NCI-H1436 treated with DMSO at 0.1 percent for 48 hours (cell line): ENCODE measurements around the gene TOP1.
"Not testable (repeated sequence)": the region's sequence is repeated elsewhere in the genome, so short reads cannot be mapped to it uniquely, and the experiment has no call there.

Experiments used
- DNase-seq: peaks from one replicate; lab custom pipeline; 2025; lab: John Stamatoyannopoulos, UW

Gene TOP1

DNA sequence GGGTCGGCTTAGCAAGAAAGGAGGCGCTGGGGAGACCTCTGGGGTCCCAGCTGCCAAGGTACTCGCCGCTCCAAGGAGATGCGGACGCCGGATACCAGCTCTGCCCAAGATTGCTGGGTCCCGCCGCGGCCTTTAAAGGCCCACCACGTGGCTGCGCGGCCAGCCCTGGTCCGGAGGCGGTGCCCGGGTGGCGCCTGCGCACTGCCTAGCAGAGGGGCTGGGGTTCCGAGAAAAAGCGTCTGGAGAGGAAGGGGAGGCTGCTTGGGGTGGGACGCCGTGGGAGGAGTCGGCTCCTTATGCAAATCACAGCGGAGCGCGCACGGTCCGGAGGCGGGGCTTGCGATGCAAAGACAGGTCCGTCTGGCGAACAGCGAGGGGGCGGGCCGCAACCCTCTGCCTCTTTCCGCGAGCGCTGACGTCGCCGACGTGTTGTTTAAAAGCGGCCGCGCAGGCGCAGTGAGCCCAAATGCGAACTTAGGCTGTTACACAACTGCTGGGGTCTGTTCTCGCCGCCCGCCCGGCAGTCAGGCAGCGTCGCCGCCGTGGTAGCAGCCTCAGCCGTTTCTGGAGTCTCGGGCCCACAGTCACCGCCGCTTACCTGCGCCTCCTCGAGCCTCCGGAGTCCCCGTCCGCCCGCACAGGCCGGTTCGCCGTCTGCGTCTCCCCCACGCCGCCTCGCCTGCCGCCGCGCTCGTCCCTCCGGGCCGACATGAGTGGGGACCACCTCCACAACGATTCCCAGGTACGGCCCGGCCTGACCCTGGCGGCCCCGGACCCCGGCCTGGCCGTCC is at the start of gene TOP1:
TSS of gene TOP1 (plus strand) at position 464 of the 791 bp plus-strand sequence. CDS start at position 710, 246 bp downstream.
- DNase-seq, result peak; percentile 97

DNA sequence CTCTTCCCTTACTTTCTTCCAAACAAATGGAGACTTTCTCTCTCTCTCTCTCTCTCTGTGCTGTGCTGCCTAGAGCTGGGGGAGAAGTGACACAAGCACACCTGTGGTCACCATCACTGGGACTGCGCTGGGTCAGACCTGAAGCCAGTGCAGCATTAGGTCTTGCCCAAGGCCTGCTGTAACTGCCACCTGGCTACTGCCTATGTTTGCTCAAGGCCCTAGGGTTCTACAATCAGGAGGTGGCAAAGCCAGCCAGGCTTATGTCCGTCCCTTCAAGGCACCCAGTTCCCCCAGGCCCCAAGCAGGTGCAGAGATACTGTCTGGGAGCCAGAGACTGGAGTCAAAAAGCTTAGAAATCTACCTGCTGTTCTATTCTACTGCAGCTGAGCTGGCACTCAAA is 49.4 kb upstream of the TOP1 start:
- DNase-seq, result no peak

DNA sequence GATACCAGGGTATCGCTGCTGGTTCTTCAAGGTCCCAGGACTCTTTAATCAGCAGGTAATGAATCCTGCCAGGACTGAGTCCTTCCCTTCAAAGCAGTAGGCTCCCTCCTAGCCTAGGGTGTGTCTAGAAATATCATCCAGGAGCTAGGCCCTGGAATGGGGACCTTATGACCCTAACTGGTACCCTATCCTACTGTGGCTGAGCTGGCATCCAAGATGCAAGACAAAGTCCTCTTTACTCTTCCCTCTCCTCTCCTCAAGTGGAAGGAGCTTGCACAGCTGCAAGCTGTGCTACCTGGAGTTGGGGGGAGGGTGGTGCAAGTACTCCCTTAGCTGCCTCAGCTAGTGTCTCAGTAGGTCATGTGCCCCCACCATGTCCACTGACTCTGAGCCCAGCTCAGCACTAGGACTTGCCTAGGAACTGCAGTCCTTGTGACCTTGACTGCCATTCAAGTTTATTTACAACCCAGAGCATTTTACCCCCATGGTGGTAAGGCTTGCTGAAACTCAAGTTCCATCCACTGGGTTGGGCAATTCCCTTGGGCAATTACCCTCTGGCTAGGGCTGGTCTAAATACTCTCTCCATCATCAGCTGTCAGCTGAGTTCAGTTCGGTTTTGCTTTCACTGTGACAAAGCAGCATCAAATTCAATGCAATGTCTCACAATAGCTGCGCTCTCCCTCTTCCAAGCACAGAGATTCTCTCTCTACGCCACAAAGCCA is 48.4 kb upstream of the TOP1 start:
- DNase-seq, result no peak

DNA sequence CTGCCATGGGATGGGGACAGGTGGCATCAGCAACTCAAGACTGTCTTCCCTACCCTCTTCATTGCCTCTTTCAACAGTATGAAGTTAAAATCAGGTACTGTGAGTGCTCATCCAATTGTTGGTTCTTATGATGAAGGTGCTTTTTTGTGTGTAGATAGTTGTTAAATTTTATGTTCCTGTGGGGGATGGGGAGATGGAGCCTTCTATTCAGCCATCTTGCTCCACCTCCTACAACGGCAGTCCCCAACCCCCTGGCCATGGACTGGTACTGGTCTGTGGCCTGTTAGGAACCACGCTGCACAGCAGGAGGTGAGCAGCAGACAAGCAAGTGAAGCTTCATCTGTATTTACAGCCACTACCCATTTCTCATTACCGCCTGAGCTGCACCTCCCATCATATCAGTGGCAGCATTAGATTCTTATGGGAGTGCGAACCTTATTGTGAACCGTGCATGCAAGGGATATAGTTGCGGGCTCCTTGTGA is 47.8 kb upstream of the TOP1 start:
- DNase-seq, result no peak

DNA sequence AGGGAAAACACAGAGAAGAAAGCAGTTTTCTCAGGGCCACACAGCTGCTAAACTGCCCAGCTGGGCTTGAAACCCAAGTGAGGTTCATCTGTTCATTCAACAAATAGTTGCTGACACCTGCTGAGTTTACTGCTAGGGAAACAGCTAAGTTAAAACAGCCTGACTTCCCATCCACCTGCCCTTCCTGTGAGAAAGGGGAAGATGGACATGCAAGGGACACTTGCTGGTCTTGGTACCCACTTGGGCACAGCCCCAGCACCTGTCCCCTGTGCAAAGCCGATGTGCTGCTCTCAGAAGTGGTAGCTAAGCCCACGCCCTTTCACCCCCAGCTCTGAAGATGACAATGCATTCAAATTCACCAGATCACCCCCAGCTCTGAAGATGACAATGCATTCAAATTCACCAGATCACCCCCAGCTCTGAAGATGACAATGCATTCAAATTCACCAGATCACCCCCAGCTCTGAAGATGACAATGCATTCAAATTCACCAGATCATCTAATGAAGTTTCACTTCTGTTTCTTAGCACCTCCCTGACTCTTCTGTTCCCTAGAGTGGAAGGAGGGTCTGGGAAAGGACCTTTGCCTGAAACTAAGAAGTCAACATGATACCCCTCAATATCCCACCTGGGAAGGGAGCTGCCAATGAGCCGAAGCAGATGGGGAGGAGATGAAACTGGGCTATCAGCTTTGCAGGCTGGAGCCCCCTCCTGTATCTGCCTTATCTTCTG is 46.0 kb upstream of the TOP1 start:
- DNase-seq, result no peak

DNA sequence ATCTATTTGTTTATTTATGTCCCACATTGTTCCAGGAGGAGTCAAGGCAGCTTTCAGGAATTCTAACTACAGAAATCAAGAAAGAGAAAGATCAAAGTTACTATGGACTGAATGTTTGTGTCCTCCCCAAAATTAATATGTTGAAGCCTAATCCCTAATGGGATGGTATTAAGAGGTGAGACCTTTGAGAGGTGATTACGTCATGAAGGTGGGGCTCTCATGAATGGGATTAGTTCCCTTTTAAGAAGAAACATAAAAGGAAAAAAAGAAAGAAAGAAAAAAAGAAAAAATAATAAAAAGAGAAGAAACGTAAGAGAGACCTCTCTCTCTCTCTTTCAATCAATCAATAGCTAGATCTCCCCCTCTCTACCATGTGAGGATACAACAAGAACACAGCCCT is 44.7 kb upstream of the TOP1 start:
- DNase-seq, result no peak

DNA sequence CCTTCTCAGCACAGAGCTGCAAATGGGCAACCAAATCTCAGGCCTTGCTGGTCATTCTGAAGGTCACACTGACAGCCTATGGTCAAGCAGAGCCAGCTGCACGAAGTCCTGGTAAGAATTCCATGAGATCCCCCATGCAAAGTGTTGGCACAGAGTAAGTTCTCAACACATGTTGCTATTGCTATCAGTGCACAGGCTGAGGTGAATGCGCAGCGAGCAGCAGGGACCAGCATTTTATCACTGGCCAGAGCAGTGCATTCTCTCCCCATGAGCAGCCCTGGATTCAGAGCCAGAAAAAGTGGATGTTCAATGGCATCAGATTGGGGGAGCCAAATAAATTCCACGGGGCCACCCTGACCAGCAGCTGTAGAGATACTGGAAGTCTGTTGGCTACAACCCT is 44.1 kb upstream of the TOP1 start:
- DNase-seq, result no peak

DNA sequence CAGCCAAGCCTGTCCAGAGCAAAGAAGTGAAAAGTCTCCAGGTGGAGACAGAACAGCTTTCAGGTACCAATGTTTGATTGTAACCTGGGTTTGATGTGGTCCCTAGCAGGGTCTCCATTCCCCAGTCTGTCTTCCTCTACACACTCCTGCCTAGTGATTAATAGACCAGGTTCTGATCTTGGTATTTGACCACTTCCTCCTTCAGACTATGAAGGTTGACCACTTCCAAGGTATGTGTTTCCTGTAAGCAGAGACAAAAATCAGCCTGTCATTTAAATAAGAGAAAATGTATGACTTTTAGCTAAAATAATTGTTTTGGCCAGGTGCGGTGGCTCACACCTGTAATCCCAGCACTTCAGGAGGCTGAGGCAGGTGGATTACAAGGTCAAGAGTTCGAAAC is 41.8 kb upstream of the TOP1 start:
- DNase-seq, result no peak

DNA sequence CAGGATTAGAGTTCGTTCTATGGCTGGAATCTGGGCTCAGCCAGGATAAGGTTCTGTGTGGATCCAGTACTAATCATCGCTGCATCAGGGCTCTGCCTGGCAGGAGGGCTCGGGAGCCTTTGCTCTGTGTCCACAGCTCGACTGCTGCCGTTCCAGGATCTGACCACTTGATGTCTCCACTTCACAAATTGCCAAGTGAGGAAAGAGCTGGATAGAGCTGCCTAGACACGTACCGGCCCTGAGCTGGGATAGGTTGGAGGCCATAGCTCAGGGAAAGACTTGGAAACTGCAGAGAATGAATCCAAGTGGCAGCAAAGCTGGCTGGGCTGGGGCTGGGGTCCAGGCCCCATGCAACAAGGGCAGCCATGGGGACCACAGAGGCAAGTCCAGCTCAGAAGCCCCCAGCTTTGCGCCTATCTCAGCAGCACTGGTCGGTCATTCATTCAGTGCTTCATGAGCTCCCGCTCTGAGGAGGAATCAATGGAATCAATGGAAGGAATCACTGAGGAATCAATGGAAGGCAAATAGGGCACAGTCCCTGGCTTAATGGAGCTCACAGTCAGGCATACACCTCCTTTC is 38.0 kb upstream of the TOP1 start:
- DNase-seq, result peak; percentile 35

DNA sequence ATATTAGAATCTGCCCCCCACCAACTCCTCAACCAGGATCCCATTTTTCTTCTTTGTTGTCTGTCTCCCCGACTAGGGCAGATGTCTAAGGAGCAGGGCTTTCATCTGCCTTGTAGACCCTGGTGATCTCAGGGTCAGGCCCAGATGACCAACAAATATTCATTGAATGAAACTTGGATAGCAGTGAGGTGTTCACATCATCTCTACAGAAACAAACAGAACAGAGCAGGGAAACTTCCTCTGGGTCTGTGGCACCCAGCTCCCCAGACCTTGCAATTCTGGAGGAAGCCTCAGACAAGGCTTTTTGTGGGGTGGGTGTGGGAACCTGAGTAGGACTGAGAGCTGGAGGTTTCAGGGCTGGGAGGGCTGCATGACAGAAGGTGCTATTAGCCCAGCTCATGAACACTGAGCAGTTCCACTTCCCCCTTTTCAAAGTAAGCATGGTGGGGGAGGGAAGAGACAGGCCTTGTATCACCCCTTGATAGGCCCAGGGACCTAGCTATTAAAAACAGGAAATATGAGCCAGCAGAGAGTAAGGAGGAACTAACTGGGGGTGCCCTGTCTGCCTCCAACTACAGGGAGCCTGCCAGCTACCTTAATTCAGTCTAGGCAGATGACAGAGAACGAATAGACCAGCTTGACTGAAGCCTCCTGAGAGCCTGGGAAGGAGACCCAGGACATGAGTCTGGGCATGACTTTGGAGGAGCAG is 37.3 kb upstream of the TOP1 start:
- DNase-seq, result no peak

DNA sequence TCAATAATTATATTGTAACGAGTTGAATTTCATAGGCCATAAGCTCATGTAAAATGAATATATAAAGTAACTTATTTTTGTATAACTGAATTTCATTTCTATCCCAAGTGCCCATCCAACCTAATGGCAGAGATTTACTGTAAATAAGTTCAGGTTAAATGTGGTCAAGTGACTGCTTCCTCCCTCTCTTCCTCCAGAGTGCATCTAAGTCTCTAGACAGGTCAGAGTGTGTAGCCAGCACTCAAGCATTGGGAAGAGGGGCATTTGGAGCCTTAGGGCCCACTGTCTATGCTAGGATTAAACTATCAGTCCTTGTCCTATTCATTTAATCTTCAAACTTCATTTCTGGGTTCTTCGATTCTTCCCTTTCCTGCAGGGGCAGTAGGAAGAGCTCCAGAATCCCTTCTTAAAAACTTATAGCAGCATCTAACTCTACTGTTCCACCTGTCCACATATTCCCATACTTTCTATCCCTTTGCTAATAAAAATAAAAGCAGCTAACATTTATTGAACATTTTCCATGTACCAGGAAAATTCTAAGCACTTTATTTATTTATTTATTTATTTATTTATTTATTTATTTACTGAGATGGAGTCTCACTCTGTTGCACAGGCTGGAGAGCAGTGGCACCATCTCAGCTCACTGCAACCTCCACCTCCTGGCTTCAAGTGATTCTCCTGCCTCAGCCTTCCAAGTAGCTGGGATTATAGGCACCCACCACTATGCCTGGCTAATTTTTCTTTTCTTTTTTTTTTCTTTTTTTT is 36.1 kb upstream of the TOP1 start:
- no peak for DNase-seq

DNA sequence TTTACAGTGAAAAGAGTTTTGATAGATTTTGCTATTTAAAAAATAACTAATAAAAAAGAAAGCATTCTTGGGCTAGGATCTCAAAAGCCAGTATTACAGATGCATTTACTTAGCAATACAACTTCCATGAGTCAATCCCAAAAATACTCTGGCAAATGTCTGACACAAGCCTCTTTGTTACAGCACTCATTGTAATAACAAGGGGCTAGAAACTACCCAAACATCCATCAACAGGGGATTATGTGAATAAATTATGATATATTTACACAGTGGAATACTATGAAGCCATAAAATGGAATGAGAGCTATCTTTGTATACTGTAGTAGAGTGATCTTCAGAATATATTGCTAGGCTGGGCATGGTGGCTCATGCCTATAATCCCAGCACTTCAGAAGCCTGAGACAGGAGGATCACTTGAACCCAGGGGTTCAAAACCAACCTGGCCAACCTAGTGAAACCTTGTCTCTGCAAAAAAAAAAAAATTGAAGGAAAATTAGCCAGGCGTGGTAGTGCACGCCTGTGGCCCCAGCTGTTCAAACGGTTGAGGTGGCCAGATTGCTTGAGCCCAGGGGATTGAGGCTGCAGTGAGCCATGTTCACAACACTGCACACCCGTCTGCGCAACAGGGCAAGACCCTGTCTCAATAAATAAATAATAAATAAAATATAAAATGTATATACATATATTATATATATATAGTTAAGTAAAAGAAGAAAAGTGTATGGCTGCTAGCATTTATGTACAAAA is 34.7 kb upstream of the TOP1 start:
- DNase-seq, result no peak

DNA sequence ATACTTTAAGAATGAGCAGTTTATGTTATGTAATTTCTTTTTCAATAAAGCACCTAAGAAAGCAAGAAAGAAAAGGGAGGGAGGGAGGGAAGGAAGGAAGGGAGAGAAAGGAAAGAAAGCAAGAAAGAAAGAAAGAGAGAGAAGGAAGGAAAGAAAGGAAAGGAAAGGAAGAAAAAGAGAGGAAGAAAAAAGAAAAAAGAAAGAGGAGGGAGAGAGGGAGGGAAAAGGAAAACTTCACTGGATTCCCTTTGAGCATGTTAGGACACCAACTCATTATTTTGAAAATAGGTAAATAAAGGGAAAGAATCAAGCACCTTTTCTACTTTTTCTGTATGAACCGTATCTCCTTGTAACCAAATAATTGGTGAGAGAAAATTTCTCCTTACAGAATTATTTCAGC is 32.3 kb upstream of the TOP1 start:
- no peak for DNase-seq

DNA sequence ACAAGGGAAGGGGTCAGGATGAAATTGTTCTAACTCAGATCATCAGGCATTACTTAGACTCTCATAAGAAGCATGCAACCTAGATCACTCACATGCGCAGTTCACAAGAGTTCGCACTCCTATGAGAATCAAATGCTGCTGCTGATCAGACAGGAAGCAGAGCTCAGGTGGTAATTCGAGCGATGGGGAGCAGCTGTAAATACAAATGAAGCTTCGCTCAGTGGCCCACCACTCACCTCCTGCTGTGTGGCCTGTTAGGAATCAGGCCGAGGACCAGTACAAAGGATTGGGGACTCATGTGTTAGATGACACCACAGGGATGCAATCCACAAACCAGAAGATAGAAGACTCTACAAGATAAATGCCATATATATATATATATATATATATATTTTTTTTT is 31.5 kb upstream of the TOP1 start:
- no peak for DNase-seq

DNA sequence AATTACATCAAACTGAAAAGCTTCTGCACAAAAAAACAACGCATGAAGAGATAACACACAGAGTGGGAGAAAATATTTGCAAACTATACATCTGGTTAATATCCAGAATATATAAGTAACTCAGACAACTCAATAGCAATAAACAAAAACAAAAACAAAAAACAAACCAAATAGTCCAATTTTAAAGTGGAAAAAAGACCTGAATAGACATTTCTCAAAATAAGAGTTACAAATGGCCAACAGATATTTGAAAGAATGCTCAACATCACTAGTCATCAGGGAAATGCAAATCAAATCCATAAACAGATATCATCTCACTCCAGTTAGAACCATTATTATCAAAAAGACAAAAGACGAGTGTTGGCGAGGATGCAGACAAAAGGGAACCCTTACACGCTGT is 28.8 kb upstream of the TOP1 start:
- DNase-seq, result no peak

DNA sequence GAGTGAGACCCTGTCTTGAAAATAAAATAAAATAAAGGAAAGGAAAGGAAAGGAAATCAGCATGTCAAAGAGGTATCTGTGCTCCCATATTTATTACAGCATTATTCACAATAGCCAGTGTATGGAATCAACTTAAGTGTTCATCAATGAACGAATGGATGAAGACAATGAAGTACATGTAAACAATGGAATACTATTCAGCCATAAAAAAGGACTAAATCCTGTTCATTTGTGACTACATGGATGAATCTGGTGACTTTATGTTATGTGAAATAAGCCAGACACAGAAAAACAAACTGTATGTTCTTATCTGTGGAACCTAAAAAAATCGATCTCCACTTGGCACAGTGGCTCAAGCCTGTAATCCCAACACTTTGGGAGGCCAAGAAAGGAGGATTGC is 28.0 kb upstream of the TOP1 start:
- DNase-seq, result no peak

DNA sequence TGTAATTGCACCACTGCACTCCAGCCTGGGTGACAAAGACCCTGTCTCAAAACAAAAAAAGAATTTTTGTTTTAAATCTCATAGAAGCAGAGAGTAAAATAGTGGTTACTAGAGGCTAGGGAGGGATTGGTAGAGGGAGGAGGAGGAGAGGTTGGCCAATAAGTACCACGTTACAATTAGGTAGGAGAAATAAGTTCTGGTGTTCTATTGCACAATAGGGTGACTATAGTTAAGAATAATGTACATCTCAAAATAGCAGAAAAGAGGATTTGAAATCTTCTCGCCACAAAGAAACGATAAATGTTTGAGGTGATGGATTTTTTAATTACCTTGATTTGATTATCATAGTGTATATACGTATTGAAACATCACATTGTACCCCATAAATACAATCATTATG is 27.1 kb upstream of the TOP1 start:
- DNase-seq, result no peak

DNA sequence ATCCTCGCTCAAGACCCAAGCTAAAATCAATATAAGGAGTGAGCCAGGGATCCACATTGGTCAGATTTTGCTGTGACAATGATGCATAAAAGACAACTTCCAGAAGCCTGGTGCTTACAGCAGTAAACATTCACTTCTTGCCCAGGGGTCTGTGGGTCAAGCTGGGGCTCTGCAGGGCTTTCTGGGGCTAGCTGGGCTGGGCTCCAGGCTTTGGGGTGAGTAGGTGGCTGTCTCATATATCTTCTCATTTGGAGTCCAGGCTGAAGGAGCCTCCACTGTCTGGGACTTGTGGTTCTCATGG is 25.8 kb upstream of the TOP1 start:
- DNase-seq, result no peak

DNA sequence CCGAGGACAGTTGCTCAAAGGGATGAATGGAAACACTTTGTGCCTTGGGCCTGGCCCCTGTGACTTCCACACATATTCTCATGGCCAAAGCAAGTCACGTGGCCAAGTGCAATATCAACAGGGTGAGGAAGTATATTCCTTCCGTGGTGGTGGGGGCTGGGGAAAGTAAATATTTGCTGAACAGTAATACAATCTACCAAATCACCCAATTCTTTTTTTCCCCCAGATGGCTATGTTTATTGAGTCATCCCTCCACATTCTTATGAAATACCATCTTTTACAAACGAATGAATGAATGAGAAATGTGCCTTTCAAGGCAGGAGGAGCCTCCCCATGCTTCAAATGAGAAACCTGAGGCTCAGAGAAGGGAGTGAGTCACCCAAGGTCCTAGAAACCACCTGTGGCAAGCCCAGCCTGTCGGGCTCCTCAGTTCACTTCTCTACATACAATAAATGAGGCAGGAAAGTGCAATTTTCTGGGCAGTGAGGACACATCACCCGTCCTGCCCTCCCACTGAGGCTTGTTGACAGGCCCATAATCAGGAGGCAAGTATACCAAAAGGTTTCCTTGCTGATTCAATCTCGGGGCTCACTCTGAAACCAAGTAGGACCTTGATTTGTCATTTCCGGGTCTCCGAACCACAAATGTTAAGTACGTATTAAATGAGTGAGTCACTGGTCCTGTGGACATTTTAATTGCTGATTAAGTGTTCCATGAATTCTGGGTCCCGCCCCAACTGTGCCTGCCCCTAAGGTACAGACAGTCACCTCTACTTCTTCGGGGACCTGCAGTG is 25.3 kb upstream of the TOP1 start:
- no peak for DNase-seq

DNA sequence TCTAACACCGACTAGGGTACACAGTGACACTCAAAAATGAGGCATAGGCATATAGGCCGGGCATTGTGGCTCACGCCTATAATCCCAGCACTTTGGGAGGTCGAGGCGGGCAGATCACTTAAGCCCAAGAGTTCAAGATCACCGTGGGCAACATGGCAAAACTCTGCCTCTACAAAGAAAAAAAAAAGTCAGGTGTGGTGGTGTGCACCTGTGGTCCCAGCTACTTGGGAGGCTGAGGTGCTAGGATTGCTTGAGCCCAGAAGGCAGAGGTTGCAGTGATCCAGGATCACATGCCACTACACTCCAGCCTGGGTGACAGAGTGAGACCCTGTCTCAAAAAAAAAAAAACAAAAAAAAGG is 24.7 kb upstream of the TOP1 start:
- DNase-seq, result not testable (repeated sequence)
